HG03025 (cell line): ENCODE results near the gene ODC1.
"Not testable (repeated sequence)": the region's sequence is repeated elsewhere in the genome, so short reads cannot be mapped to it uniquely, and the experiment has no call there.

ENCODE experiments used
- ATAC-seq: cut with Tn5 transposase; IDR thresholded peaks from one replicate; pipeline ENCODE4 v1.9.1; 2021; ENCODE audit warnings: mild to moderate bottlenecking, moderate library complexity; ENCODE audit not compliant: unreplicated experiment, low FRiP score

The ODC1 gene

GRCh38 chr2:10454505-10454904, 6.4 kb upstream of the ODC1 start:
- no peak for ATAC-seq

- ATAC-seq = no peak
Measured at GRCh38 chr2:10453905-10454298, 5.8 kb upstream of the ODC1 start.

- no peak for ATAC-seq
Measured at GRCh38 chr2:10452956-10453904, 5.1 kb upstream of the ODC1 start.

GRCh38 chr2:10452312-10452711, 4.2 kb upstream of the ODC1 start:
- ATAC-seq = no peak

GRCh38 chr2:10451819-10452218, 3.7 kb upstream of the ODC1 start:
- no peak for ATAC-seq

GRCh38 chr2:10449838-10450691, 1.9 kb upstream of the ODC1 start:
- ATAC-seq = no peak

GRCh38 chr2:10449486-10449831, 1.3 kb upstream of the ODC1 start:
- no peak for ATAC-seq

GRCh38 chr2:10448576-10449485, 704 bp upstream of the ODC1 start:
- ATAC-seq = peak; percentile 60

GRCh38 chr2:10447300-10447894, 730 bp downstream of the ODC1 start:
- peak; percentile 37 for ATAC-seq

GRCh38 chr2:10446631-10447030, 1.5 kb downstream of the ODC1 start:
- ATAC-seq = no peak

GRCh38 chr2:10444463-10444862, 3.7 kb downstream of the ODC1 start:
- ATAC-seq = no peak

- ATAC-seq = not testable (repeated sequence)
Measured at GRCh38 chr2:10442469-10443126, 5.5 kb downstream of the ODC1 start.

- ATAC-seq = no peak
Measured at GRCh38 chr2:10441948-10442347, 6.2 kb downstream of the ODC1 start.

GRCh38 chr2:10440736-10441135, 7.4 kb downstream of the ODC1 start:
- ATAC-seq = no peak

- ATAC-seq = no peak
Measured at GRCh38 chr2:10439971-10440370, 8.2 kb downstream of the ODC1 start.

- no peak for ATAC-seq
Measured at GRCh38 chr2:10439185-10439879, 8.8 kb downstream of the ODC1 start.

- ATAC-seq = no peak
Measured at GRCh38 chr2:10438688-10439087, 9.4 kb downstream of the ODC1 start.

- ATAC-seq = no peak
Measured at GRCh38 chr2:10437806-10438205, 10.3 kb downstream of the ODC1 start.

- ATAC-seq = no peak
Measured at GRCh38 chr2:10436583-10437110, 11.5 kb downstream of the ODC1 start.
